ENCODE data around the gene BTBD7.

DNA sequence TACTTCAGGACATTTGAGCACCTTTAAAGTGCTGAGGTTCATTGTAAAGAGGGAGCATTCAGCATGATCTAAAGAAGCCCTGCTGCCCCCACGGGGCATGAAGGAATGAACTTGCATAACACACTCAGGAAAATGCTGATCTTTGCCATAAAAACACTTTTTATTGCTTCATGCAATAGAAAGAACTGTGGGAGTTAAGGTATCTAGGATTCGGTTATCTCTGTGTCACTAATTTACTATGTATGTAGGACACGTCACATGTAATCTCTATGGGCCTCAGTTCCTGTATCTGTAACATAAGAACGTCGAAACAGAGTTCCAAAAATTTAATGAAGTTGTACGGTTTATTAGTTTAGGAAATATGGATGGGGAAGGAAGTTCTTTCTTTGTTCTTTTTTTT, 33.0 kb downstream of the BTBD7 start:
- TF ChIP-seq POLR2AphosphoS5 (IDR thresholded peaks at IDR 0.05; ENCODE audit: insufficient read depth, low read depth, low read length) (no peak), EZH2 (IDR thresholded peaks at IDR 0.05; ENCODE audit: borderline replicate concordance, low read depth, low read length, severe bottlenecking) (no peak), POLR2A (IDR thresholded peaks at IDR 0.05; ENCODE audit: low read depth, low read length) (no peak), FOS (IDR thresholded peaks at IDR 0.05; ENCODE audit: borderline replicate concordance, insufficient read depth, low read length) (no peak), JUN (IDR thresholded peaks at IDR 0.05; ENCODE audit: borderline replicate concordance, insufficient read depth, insufficient read length, low read depth) (no peak), GATA2 (IDR thresholded peaks at IDR 0.05; ENCODE audit: insufficient read depth, insufficient read length, low read depth, low read length) (no peak), MYC (IDR thresholded peaks at IDR 0.05; ENCODE audit: low read depth, low read length) (no peak)
- TF ChIP-seq, protein P1, sequence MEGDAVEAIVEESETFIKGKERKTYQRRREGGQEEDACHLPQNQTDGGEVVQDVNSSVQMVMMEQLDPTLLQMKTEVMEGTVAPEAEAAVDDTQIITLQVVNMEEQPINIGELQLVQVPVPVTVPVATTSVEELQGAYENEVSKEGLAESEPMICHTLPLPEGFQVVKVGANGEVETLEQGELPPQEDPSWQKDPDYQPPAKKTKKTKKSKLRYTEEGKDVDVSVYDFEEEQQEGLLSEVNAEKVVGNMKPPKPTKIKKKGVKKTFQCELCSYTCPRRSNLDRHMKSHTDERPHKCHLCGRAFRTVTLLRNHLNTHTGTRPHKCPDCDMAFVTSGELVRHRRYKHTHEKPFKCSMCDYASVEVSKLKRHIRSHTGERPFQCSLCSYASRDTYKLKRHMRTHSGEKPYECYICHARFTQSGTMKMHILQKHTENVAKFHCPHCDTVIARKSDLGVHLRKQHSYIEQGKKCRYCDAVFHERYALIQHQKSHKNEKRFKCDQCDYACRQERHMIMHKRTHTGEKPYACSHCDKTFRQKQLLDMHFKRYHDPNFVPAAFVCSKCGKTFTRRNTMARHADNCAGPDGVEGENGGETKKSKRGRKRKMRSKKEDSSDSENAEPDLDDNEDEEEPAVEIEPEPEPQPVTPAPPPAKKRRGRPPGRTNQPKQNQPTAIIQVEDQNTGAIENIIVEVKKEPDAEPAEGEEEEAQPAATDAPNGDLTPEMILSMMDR (IDR thresholded peaks at IDR 0.05; ENCODE audit: extremely low read depth in 1 of 2, insufficient read depth in 1 of 2, low read depth in 1 of 2, low read length in 2 of 2), result no peak
- TF ChIP-seq, protein P2, sequence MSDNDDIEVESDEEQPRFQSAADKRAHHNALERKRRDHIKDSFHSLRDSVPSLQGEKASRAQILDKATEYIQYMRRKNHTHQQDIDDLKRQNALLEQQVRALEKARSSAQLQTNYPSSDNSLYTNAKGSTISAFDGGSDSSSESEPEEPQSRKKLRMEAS (IDR thresholded peaks at IDR 0.05; ENCODE audit: insufficient read depth, insufficient read length), result no peak

All from endothelial cell of umbilical vein (primary cell).